Lower leg skin (tissue), 4 donors: ENCODE measurements around the gene NEGR1. TPM values are rescaled to one million over a fixed set of nuclear protein-coding genes. Genes with fewer than 3 reads are reported as not detected.

ENCODE experiments used
- DNase-seq, 2 donors: peaks; one replicate each; pipeline ENCODE4 v3.0.0-alpha.2; 2019; ENCODE audit warnings: low spot score in 2 of 2
- H3K4me3 ChIP-seq: fragments of 200-600 bp; sonication (generic); 2 replicates; pipeline ENCODE4 v1.5.1; 2017; ENCODE audit warnings: mild to moderate bottlenecking, low read depth; ENCODE audit not compliant: poor library complexity, severe bottlenecking
- POLR2A ChIP-seq, 2 donors: fragments of 450-650 bp; IDR thresholded peaks; one replicate each; pipeline ENCODE4 v1.6.1; 2016 to 2017; ENCODE audit warnings: antibody characterized with exemption in 2 of 2, mild to moderate bottlenecking in 1 of 2, moderate library complexity in 1 of 2
- WGBS, 2 donors: methylation state at CpG; one replicate each; pipeline ENCODE4 v1.1.5; 2018; 5-methylcytosine and 5-hydroxymethylcytosine counted together
- intact Hi-C: fragments of 100-400 bp; cut with DNase I; formaldehyde crosslinking; loops from one replicate; pipeline ENCODE4 v1.15.0; 2023; ENCODE audit warnings: low total_unique reads
- total RNA-seq, 4 donors: library from RNA; depleted of rRNA; stranded (reverse); fragments of >200 nt; gene quantifications; one replicate each; pipeline ENCODE4 v1.1.0, GENCODE V29; 2016
- TF ChIP-seq, protein P1 (sequence below), 3 donors: fragments of 450-650 bp; IDR thresholded peaks; one replicate each; pipeline ENCODE4 v1.5.1; 2016; ENCODE audit warnings: antibody characterized with exemption in 3 of 3, mild to moderate bottlenecking in 3 of 3, moderate library complexity in 2 of 3

NEGR1 gene
- total RNA-seq, 4 donors from 2014 or later = 4.1 to 13.6 (median 6.0) TPM

DNA sequence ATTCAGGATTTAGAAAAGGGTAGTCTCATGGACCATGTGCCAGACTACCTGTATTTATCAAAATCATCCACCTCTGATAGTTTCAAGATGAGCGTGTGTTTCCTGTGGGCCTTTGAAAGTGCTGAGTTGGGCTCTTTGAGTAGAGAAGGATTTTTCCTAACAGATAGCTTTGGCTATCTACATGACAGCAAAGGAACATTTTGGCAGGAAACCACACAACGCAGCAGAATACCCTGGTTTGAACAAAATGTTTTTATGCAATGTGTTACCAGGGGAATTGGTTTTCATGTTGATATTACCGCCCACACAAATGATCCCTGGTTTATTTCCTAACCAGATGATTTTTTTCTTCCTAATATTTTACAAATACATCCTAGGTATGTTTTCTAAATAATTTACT, 431.4 kb downstream of the NEGR1 start:
- intact Hi-C loops = no loop called here
- TF ChIP-seq, protein P1, sequence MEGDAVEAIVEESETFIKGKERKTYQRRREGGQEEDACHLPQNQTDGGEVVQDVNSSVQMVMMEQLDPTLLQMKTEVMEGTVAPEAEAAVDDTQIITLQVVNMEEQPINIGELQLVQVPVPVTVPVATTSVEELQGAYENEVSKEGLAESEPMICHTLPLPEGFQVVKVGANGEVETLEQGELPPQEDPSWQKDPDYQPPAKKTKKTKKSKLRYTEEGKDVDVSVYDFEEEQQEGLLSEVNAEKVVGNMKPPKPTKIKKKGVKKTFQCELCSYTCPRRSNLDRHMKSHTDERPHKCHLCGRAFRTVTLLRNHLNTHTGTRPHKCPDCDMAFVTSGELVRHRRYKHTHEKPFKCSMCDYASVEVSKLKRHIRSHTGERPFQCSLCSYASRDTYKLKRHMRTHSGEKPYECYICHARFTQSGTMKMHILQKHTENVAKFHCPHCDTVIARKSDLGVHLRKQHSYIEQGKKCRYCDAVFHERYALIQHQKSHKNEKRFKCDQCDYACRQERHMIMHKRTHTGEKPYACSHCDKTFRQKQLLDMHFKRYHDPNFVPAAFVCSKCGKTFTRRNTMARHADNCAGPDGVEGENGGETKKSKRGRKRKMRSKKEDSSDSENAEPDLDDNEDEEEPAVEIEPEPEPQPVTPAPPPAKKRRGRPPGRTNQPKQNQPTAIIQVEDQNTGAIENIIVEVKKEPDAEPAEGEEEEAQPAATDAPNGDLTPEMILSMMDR (IDR thresholded peaks at IDR 0.05) = no peak
- no peak for TF ChIP-seq POLR2A (IDR thresholded peaks at IDR 0.05)
- DNase-seq = peak in 1 of 2 donors; percentile 29
- H3K4me3 ChIP-seq = no peak overlapping the region
- WGBS, 2 donors = 59 to 60% methylated on average over 3 of the region's 3 CpGs

DNA sequence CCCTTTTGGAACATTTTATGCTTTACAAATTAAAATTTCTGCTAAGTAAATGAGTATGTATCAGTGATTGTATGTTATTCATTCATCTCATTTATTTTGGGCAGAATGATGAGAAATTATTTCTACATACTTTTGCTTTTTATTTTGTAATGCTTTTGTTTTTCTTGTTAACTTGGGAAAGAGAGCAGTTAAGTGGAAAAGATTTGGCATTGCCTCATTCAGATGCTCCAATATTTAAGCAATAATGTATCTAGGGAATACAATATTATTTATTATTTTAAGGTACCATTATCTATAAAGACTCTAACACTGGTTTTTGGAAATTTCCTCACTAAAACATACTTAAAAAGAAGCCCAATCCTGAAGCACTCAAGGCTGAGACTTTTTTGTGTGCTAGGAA, 431.8 kb downstream of the NEGR1 start:
- TF ChIP-seq, protein P1 (IDR thresholded peaks at IDR 0.05) = no peak
- no peak for TF ChIP-seq POLR2A (IDR thresholded peaks at IDR 0.05)
- no peak overlapping the region for H3K4me3 ChIP-seq
- intact Hi-C loops = no loop called here
- no peak for DNase-seq

GRCh38 chr1:71843012-71843411, 439.3 kb downstream of the NEGR1 start:
- WGBS, 2 donors = 92 to 100% methylated on average over 2 of the region's 2 CpGs
- intact Hi-C loops = no loop called here
- DNase-seq = no peak
- H3K4me3 ChIP-seq = no peak overlapping the region
- TF ChIP-seq POLR2A (IDR thresholded peaks at IDR 0.05) = no peak
- TF ChIP-seq, protein P1 (IDR thresholded peaks at IDR 0.05) = no peak

DNA sequence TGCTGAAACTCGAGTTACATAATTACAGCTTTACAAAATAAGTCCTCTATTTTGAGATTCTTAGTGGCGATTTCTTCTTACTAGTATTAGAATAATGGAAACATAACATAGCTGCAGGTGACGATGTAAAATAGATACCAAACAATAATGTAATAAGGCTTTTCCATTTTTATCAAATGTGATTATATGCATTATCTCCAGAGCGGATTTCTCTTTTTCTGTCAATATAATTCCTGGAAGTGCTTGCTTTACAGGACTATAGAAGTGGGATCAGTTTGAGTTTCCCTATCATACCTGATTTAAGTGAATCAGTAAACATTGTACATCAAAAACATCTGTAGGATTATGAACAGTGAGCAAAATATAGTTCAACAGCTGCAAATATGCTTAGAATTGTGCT, 442.5 kb downstream of the NEGR1 start:
- WGBS, 2 donors = 54 to 75% methylated on average over 4 of the region's 4 CpGs

GRCh38 chr1:71836904-71837303, 445.4 kb downstream of the NEGR1 start:
- intact Hi-C loops = no loop called here
- no peak overlapping the region for H3K4me3 ChIP-seq
- no peak for TF ChIP-seq POLR2A (IDR thresholded peaks at IDR 0.05)
- TF ChIP-seq, protein P1 (IDR thresholded peaks at IDR 0.05) = no peak
- no peak for DNase-seq
- 61 to 68% methylated on average over 2 of the region's 2 CpGs for WGBS, 2 donors

More for the DNA sequence above, 442.5 kb downstream of the NEGR1 start:
- DNase-seq = no peak
- no peak for TF ChIP-seq POLR2A (IDR thresholded peaks at IDR 0.05)
- TF ChIP-seq, protein P1 (IDR thresholded peaks at IDR 0.05) = no peak
- intact Hi-C loops = no loop called here
- H3K4me3 ChIP-seq = no peak overlapping the region

GRCh38 chr1:71835442-71835813, 446.9 kb downstream of the NEGR1 start:
- H3K4me3 ChIP-seq = no peak overlapping the region
- DNase-seq = no peak
- intact Hi-C loops = no loop called here
- no peak for TF ChIP-seq POLR2A (IDR thresholded peaks at IDR 0.05)
- TF ChIP-seq, protein P1 (IDR thresholded peaks at IDR 0.05) = no peak
